Stimulated activated CD8-positive, alpha-beta memory T cell treated with anti-CD3 and anti-CD28 coated beads, Interleukin-7, amount 100 ng/mL, for 24 hours (primary cell): ENCODE data around the gene SDR9C7.

Experiments used
- DNase-seq: peaks from one replicate; pipeline ENCODE4 v3.0.0-alpha.2; 2020; ENCODE audit warnings: low read depth

SDR9C7 gene

DNA sequence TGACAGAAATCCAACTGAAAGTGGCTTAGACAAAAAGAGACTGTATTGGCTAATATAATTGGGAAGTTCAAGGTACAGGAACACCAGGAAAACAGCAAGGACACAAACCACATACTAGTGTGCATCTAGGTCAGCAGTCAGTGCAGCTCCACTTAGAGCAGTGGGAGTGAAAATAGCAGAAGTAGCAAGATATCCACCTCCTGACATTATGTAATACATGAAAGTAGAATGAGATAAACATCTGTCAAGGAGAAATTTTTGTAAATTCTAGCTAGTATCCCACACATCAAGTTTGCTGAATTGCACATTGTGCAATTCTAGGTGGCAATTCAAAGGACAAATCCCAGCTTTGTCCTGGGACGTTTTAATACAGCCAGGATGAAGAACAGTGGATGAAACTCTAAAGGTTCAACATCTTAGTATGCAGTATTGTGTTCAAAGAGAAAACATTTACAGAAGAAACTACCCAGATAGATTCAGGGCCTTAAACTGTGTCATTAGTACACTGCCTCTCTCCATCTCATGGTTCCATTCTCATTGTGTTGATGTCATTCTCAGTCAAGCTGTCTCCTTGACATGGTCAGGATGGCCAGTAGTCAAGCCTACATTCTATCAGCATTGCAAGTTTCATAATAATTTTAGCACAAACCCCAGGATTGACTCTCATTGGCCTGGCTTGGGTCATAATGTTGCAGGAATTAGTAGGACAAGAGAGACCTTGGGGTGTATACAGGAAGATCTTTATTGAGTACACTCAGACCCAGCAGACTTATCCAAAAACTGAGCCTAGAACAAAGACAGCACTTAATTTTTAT lies 56.8 kb downstream of the SDR9C7 start:
- no peak for DNase-seq

DNA sequence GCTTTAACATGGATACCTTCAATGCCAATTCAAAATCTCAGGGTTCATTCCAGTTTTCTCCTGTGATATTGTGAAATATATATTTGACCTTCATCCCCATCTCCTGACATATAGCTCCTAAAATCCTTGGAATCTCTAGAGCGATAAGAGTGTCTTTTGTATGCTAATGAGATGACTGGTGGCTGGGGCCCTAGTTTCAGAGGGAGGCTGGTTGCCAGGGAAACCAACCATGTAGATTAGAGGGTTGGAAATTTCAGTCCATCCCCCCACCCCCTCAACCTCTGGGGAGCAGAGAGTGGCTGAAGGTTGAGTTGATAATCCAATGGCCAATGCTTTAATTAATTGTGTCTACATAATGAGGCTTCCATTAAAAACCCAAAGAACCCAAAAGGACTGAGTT lies 59.4 kb downstream of the SDR9C7 start:
- DNase-seq = no peak

DNA sequence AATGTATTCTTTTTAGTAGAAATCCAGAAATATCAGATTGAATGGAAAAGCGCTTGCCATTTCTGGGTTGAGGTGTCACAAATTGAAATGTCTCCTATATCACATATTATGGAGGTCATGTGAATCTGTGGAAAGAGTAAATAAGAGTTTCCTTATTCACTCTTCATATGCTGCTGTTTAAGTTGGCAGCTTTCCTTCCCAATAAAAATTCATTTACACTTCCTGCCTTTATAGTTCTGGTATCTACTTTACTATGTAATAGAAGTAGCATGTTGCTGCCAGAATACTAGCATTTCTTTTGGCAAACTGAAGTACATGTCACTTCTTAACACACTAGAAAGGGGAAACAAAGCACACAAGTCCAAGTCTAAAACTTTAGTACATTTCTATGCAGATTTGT lies 60.8 kb downstream of the SDR9C7 start:
- DNase-seq = no peak
